NCI-H69 (cell line): ENCODE data around the gene TEX55.
A peak's percentile ranks its signal among the peaks of the same experiment; 100 is the strongest.
"Not testable (repeated sequence)": the region's sequence is repeated elsewhere in the genome, so short reads cannot be mapped to it uniquely, and the experiment has no call there.

ENCODE experiments used
- DNase-seq: peaks from one replicate; lab custom pipeline; 2025; lab: John Stamatoyannopoulos, UW

The TEX55 gene

GRCh38 chr3:119160815-119161214, 14.8 kb downstream of the TEX55 start:
- no peak for DNase-seq

- no peak for DNase-seq
Observed at GRCh38 chr3:119161240-119161639, 15.3 kb downstream of the TEX55 start.

GRCh38 chr3:119164745-119165144, 18.8 kb downstream of the TEX55 start:
- DNase-seq = not testable (repeated sequence)

GRCh38 chr3:119170821-119171220, 24.9 kb downstream of the TEX55 start:
- no peak for DNase-seq

GRCh38 chr3:119173325-119173724, 27.4 kb downstream of the TEX55 start, which contains the start of gene UPK1B:
UPK1B (plus strand) TSS chr3:119173598; CDS start chr3:119186742, 13,144 bp downstream.
- no peak for DNase-seq

GRCh38 chr3:119175872-119176756, 30.1 kb downstream of the TEX55 start:
- DNase-seq = no peak

- no peak for DNase-seq
Observed at GRCh38 chr3:119176778-119177177, 30.8 kb downstream of the TEX55 start.

GRCh38 chr3:119177321-119177720, 31.4 kb downstream of the TEX55 start:
- DNase-seq = peak; percentile 23

GRCh38 chr3:119181765-119182164, 35.8 kb downstream of the TEX55 start:
- DNase-seq = no peak

- DNase-seq = no peak
Observed at GRCh38 chr3:119184111-119184510, 38.1 kb downstream of the TEX55 start.

GRCh38 chr3:119184796-119185570, 39.0 kb downstream of the TEX55 start:
- no peak for DNase-seq

- no peak for DNase-seq
Observed at GRCh38 chr3:119187266-119187665, 41.3 kb downstream of the TEX55 start.

GRCh38 chr3:119191800-119192199, 45.8 kb downstream of the TEX55 start:
- no peak for DNase-seq

GRCh38 chr3:119194237-119195150, 48.5 kb downstream of the TEX55 start:
- DNase-seq = no peak

- no peak for DNase-seq
Observed at GRCh38 chr3:119195151-119195476, 49.1 kb downstream of the TEX55 start.

GRCh38 chr3:119195911-119196310, 49.9 kb downstream of the TEX55 start:
- no peak for DNase-seq
